ENCODE data around the gene PRIMA1.

Gene PRIMA1

GRCh38 chr14:93793555-93794324 is 5.5 kb upstream of the PRIMA1 start:
- H3K9me3 ChIP-seq (ENCODE audit: insufficient read depth, low read depth, low read length) = no peaks in the 10 kb centered on the region
- H3K36me3 ChIP-seq (ENCODE audit: insufficient read depth, low read length) = no peaks in the 10 kb centered on the region
- H3K27me3 ChIP-seq (ENCODE audit: insufficient read depth, low read length) = no peaks in the 10 kb centered on the region
- WGBS = 86% methylated on average over 10 of the region's 10 CpGs
- H3K27ac ChIP-seq (ENCODE audit: low read depth, low read length) = no peak overlapping the region
- H3K4me3 ChIP-seq (ENCODE audit: low read length) = no peak overlapping the region
- H3K9ac ChIP-seq (ENCODE audit: low read depth, low read length) = no peak overlapping the region
- H3K4me1 ChIP-seq (ENCODE audit: insufficient read depth, low read length) = peaks cover 11% of the 10 kb centered on the region

GRCh38 chr14:93792391-93792790 is 4.1 kb upstream of the PRIMA1 start:
- 93% methylated on average over 3 of the region's 3 CpGs for WGBS
- H3K9ac ChIP-seq (ENCODE audit: low read depth, low read length) = no peak overlapping the region
- H3K4me1 ChIP-seq (ENCODE audit: insufficient read depth, low read length) = peaks cover 11% of the 10 kb centered on the region
- H3K36me3 ChIP-seq (ENCODE audit: insufficient read depth, low read length) = no peaks in the 10 kb centered on the region
- H3K4me3 ChIP-seq (ENCODE audit: low read length) = no peak overlapping the region
- H3K9me3 ChIP-seq (ENCODE audit: insufficient read depth, low read depth, low read length) = no peaks in the 10 kb centered on the region
- no peak overlapping the region for H3K27ac ChIP-seq (ENCODE audit: low read depth, low read length)
- H3K27me3 ChIP-seq (ENCODE audit: insufficient read depth, low read length) = peaks cover 11% of the 10 kb centered on the region

- peaks cover 26% of the 10 kb centered on the region for H3K27me3 ChIP-seq (ENCODE audit: insufficient read depth, low read length)
- H3K4me1 ChIP-seq (ENCODE audit: insufficient read depth, low read length) = peaks cover 11% of the 10 kb centered on the region
- 91% methylated on average over 5 of the region's 5 CpGs for WGBS
- H3K9ac ChIP-seq (ENCODE audit: low read depth, low read length) = no peak overlapping the region
- no peak overlapping the region for H3K27ac ChIP-seq (ENCODE audit: low read depth, low read length)
- no peak overlapping the region for H3K4me3 ChIP-seq (ENCODE audit: low read length)
- no peaks in the 10 kb centered on the region for H3K9me3 ChIP-seq (ENCODE audit: insufficient read depth, low read depth, low read length)
- H3K36me3 ChIP-seq (ENCODE audit: insufficient read depth, low read length) = no peaks in the 10 kb centered on the region
Observed at GRCh38 chr14:93790966-93791365, 2.7 kb upstream of the PRIMA1 start.

- Histone ChIP-seq H3K4me3 (ENCODE audit: low read length) (peak overlapping the region; percentile 67), H3K4me1 (ENCODE audit: insufficient read depth, low read length) (peaks cover 11% of the 10 kb centered on the region), H3K27ac (ENCODE audit: low read depth, low read length) (no peak overlapping the region), H3K9ac (ENCODE audit: low read depth, low read length) (peak overlapping the region; percentile 81), H3K9me3 (ENCODE audit: insufficient read depth, low read depth, low read length) (no peaks in the 10 kb centered on the region), H3K36me3 (ENCODE audit: insufficient read depth, low read length) (no peaks in the 10 kb centered on the region), H3K27me3 (ENCODE audit: insufficient read depth, low read length) (peaks cover 37% of the 10 kb centered on the region)
- WGBS = 39% methylated on average over 29 of the region's 29 CpGs
Observed at GRCh38 chr14:93789228-93790130, 1.2 kb upstream of the PRIMA1 start.

- H3K9me3 ChIP-seq (ENCODE audit: insufficient read depth, low read depth, low read length) = no peaks in the 10 kb centered on the region
- peak overlapping the region; percentile 67 for H3K4me3 ChIP-seq (ENCODE audit: low read length)
- H3K9ac ChIP-seq (ENCODE audit: low read depth, low read length) = peak overlapping the region; percentile 81
- H3K36me3 ChIP-seq (ENCODE audit: insufficient read depth, low read length) = no peaks in the 10 kb centered on the region
- peaks cover 11% of the 10 kb centered on the region for H3K4me1 ChIP-seq (ENCODE audit: insufficient read depth, low read length)
- WGBS = under 1% methylated on average over 79 of the region's 79 CpGs
- no peak overlapping the region for H3K27ac ChIP-seq (ENCODE audit: low read depth, low read length)
- peaks cover 37% of the 10 kb centered on the region for H3K27me3 ChIP-seq (ENCODE audit: insufficient read depth, low read length)
Observed at GRCh38 chr14:93788543-93789227, 400 bp upstream of the PRIMA1 start.

GRCh38 chr14:93787465-93788292 is 606 bp downstream of the PRIMA1 start:
- Histone ChIP-seq H3K27ac (ENCODE audit: low read depth, low read length) (no peak overlapping the region), H3K36me3 (ENCODE audit: insufficient read depth, low read length) (no peaks in the 10 kb centered on the region), H3K9ac (ENCODE audit: low read depth, low read length) (peak overlapping the region; percentile 81; the same call in 1 of the 2 replicates), H3K27me3 (ENCODE audit: insufficient read depth, low read length) (peaks cover 37% of the 10 kb centered on the region), H3K4me3 (ENCODE audit: low read length) (peak overlapping the region; percentile 67), H3K4me1 (ENCODE audit: insufficient read depth, low read length) (peaks cover 11% of the 10 kb centered on the region), H3K9me3 (ENCODE audit: insufficient read depth, low read depth, low read length) (no peaks in the 10 kb centered on the region)
- 3% methylated on average over 52 of the region's 52 CpGs for WGBS

- Histone ChIP-seq H3K4me1 (ENCODE audit: insufficient read depth, low read length) (peaks cover 11% of the 10 kb centered on the region), H3K4me3 (ENCODE audit: low read length) (no peak overlapping the region), H3K9ac (ENCODE audit: low read depth, low read length) (no peak overlapping the region), H3K9me3 (ENCODE audit: insufficient read depth, low read depth, low read length) (no peaks in the 10 kb centered on the region), H3K27me3 (ENCODE audit: insufficient read depth, low read length) (peaks cover 37% of the 10 kb centered on the region), H3K27ac (ENCODE audit: low read depth, low read length) (no peak overlapping the region), H3K36me3 (ENCODE audit: insufficient read depth, low read length) (no peaks in the 10 kb centered on the region)
- WGBS = 94% methylated on average over 4 of the region's 4 CpGs
Observed at GRCh38 chr14:93785423-93785822, 2.9 kb downstream of the PRIMA1 start.

GRCh38 chr14:93784878-93785277 is 3.4 kb downstream of the PRIMA1 start:
- H3K9ac ChIP-seq (ENCODE audit: low read depth, low read length) = no peak overlapping the region
- no peak overlapping the region for H3K27ac ChIP-seq (ENCODE audit: low read depth, low read length)
- peaks cover 37% of the 10 kb centered on the region for H3K27me3 ChIP-seq (ENCODE audit: insufficient read depth, low read length)
- no peaks in the 10 kb centered on the region for H3K9me3 ChIP-seq (ENCODE audit: insufficient read depth, low read depth, low read length)
- no peaks in the 10 kb centered on the region for H3K36me3 ChIP-seq (ENCODE audit: insufficient read depth, low read length)
- H3K4me1 ChIP-seq (ENCODE audit: insufficient read depth, low read length) = peaks cover 9% of the 10 kb centered on the region
- H3K4me3 ChIP-seq (ENCODE audit: low read length) = no peak overlapping the region
- 92% methylated on average over 3 of the region's 3 CpGs for WGBS

- Histone ChIP-seq H3K27ac (ENCODE audit: low read depth, low read length) (no peak overlapping the region), H3K27me3 (ENCODE audit: insufficient read depth, low read length) (peaks cover 10% of the 10 kb centered on the region), H3K4me1 (ENCODE audit: insufficient read depth, low read length) (0 out of 2 replicates have a peak, but pooled peaks cover 5% of the 10 kb centered on the region), H3K36me3 (ENCODE audit: insufficient read depth, low read length) (no peaks in the 10 kb centered on the region), H3K9ac (ENCODE audit: low read depth, low read length) (no peak overlapping the region), H3K4me3 (ENCODE audit: low read length) (no peak overlapping the region), H3K9me3 (ENCODE audit: insufficient read depth, low read depth, low read length) (no peaks in the 10 kb centered on the region)
- WGBS = 79% methylated on average over 14 of the region's 14 CpGs
Observed at GRCh38 chr14:93780813-93781400, 7.4 kb downstream of the PRIMA1 start.

All from HUES64 (cell line).